ENCODE measurements around the gene NIM1K. TPM values are rescaled to one million over a fixed set of nuclear protein-coding genes. Genes with fewer than 3 reads are reported as not detected.

Gene NIM1K
- polyA plus RNA-seq, 2 donors = 0.12 to 0.21 TPM

GRCh38 chr5:43281840-43282658 lies 90.0 kb downstream of the NIM1K start:
- H3K4me1 ChIP-seq (ENCODE audit: control insufficient read depth in 2 of 2, insufficient read depth in 2 of 2, low read length in 1 of 2) = no peaks in the 10 kb centered on the region
- no peak overlapping the region for H3K4me3 ChIP-seq (ENCODE audit: low read depth in 1 of 2, low read length in 2 of 2)
- H3K36me3 ChIP-seq (ENCODE audit: control insufficient read depth in 2 of 2, insufficient read depth in 2 of 2, low read length in 1 of 2) = peaks cover 2 to 3% of the 10 kb centered on the region in 2 donors
- H3K9me3 ChIP-seq (ENCODE audit: control insufficient read depth in 2 of 2, insufficient read depth in 1 of 2, low read depth in 1 of 2, low read length in 1 of 2) = no peaks in the 10 kb centered on the region
- H3K27ac ChIP-seq (ENCODE audit: low read depth in 2 of 2, low read length in 1 of 2) = no peak overlapping the region
- 73 to 81% methylated on average over 7 of the region's 7 CpGs for WGBS, 2 donors
- H3K27me3 ChIP-seq (ENCODE audit: control insufficient read depth in 1 of 2, insufficient read depth in 2 of 2, low read length in 2 of 2) = no peaks in the 10 kb centered on the region

- no peaks in the 10 kb centered on the region for H3K9me3 ChIP-seq (ENCODE audit: control insufficient read depth in 2 of 2, insufficient read depth in 1 of 2, low read depth in 1 of 2, low read length in 1 of 2)
- no peak overlapping the region for H3K4me3 ChIP-seq (ENCODE audit: low read depth in 1 of 2, low read length in 2 of 2)
- H3K36me3 ChIP-seq (ENCODE audit: control insufficient read depth in 2 of 2, insufficient read depth in 2 of 2, low read length in 1 of 2) = peaks cover 3 to 8% of the 10 kb centered on the region in 2 donors
- H3K27me3 ChIP-seq (ENCODE audit: control insufficient read depth in 1 of 2, insufficient read depth in 2 of 2, low read length in 2 of 2) = no peaks in the 10 kb centered on the region
- no peak overlapping the region for H3K27ac ChIP-seq (ENCODE audit: low read depth in 2 of 2, low read length in 1 of 2)
- no peaks in the 10 kb centered on the region for H3K4me1 ChIP-seq (ENCODE audit: control insufficient read depth in 2 of 2, insufficient read depth in 2 of 2, low read length in 1 of 2)
These were observed 94.6 kb downstream of the NIM1K start for GRCh38 chr5:43286623-43287022.

GRCh38 chr5:43287493-43287892 lies 95.5 kb downstream of the NIM1K start:
- H3K27me3 ChIP-seq (ENCODE audit: control insufficient read depth in 1 of 2, insufficient read depth in 2 of 2, low read length in 2 of 2) = no peaks in the 10 kb centered on the region
- no peaks in the 10 kb centered on the region for H3K4me1 ChIP-seq (ENCODE audit: control insufficient read depth in 2 of 2, insufficient read depth in 2 of 2, low read length in 1 of 2)
- peaks cover 3 to 9% of the 10 kb centered on the region in 2 donors for H3K36me3 ChIP-seq (ENCODE audit: control insufficient read depth in 2 of 2, insufficient read depth in 2 of 2, low read length in 1 of 2)
- 96 to 99% methylated on average over 4 of the region's 4 CpGs for WGBS, 2 donors
- no peaks in the 10 kb centered on the region for H3K9me3 ChIP-seq (ENCODE audit: control insufficient read depth in 2 of 2, insufficient read depth in 1 of 2, low read depth in 1 of 2, low read length in 1 of 2)
- H3K4me3 ChIP-seq (ENCODE audit: low read depth in 1 of 2, low read length in 2 of 2) = no peak overlapping the region
- H3K27ac ChIP-seq (ENCODE audit: low read depth in 2 of 2, low read length in 1 of 2) = no peak overlapping the region

GRCh38 chr5:43288269-43288831 lies 96.3 kb downstream of the NIM1K start:
- peaks cover 3 to 9% of the 10 kb centered on the region in 2 donors for H3K36me3 ChIP-seq (ENCODE audit: control insufficient read depth in 2 of 2, insufficient read depth in 2 of 2, low read length in 1 of 2)
- H3K27me3 ChIP-seq (ENCODE audit: control insufficient read depth in 1 of 2, insufficient read depth in 2 of 2, low read length in 2 of 2) = no peaks in the 10 kb centered on the region
- no peaks in the 10 kb centered on the region for H3K9me3 ChIP-seq (ENCODE audit: control insufficient read depth in 2 of 2, insufficient read depth in 1 of 2, low read depth in 1 of 2, low read length in 1 of 2)
- 84 to 88% methylated on average over 1 of the region's 1 CpG for WGBS, 2 donors
- H3K4me1 ChIP-seq (ENCODE audit: control insufficient read depth in 2 of 2, insufficient read depth in 2 of 2, low read length in 1 of 2) = no peaks in the 10 kb centered on the region
- no peak overlapping the region for H3K4me3 ChIP-seq (ENCODE audit: low read depth in 1 of 2, low read length in 2 of 2)
- no peak overlapping the region for H3K27ac ChIP-seq (ENCODE audit: low read depth in 2 of 2, low read length in 1 of 2)

GRCh38 chr5:43290726-43291125 lies 98.7 kb downstream of the NIM1K start:
- no peaks in the 10 kb centered on the region for H3K27me3 ChIP-seq (ENCODE audit: control insufficient read depth in 1 of 2, insufficient read depth in 2 of 2, low read length in 2 of 2)
- peaks cover 3 to 12% of the 10 kb centered on the region in 2 donors for H3K36me3 ChIP-seq (ENCODE audit: control insufficient read depth in 2 of 2, insufficient read depth in 2 of 2, low read length in 1 of 2)
- H3K9me3 ChIP-seq (ENCODE audit: control insufficient read depth in 2 of 2, insufficient read depth in 1 of 2, low read depth in 1 of 2, low read length in 1 of 2) = no peaks in the 10 kb centered on the region
- H3K27ac ChIP-seq (ENCODE audit: low read depth in 2 of 2, low read length in 1 of 2) = no peak overlapping the region
- H3K4me1 ChIP-seq (ENCODE audit: control insufficient read depth in 2 of 2, insufficient read depth in 2 of 2, low read length in 1 of 2) = no peaks in the 10 kb centered on the region
- WGBS, 2 donors = 61 to 80% methylated on average over 2 of the region's 2 CpGs
- no peak overlapping the region for H3K4me3 ChIP-seq (ENCODE audit: low read depth in 1 of 2, low read length in 2 of 2)

GRCh38 chr5:43294226-43294625 lies 102.2 kb downstream of the NIM1K start:
- Histone ChIP-seq H3K36me3 (ENCODE audit: control insufficient read depth in 2 of 2, insufficient read depth in 2 of 2, low read length in 1 of 2) (peaks cover 2 to 7% of the 10 kb centered on the region in 2 donors), H3K4me1 (ENCODE audit: control insufficient read depth in 2 of 2, insufficient read depth in 2 of 2, low read length in 1 of 2) (no peaks in the 10 kb centered on the region), H3K9me3 (ENCODE audit: control insufficient read depth in 2 of 2, insufficient read depth in 1 of 2, low read depth in 1 of 2, low read length in 1 of 2) (no peaks in the 10 kb centered on the region), H3K4me3 (ENCODE audit: low read depth in 1 of 2, low read length in 2 of 2) (no peak overlapping the region), H3K27me3 (ENCODE audit: control insufficient read depth in 1 of 2, insufficient read depth in 2 of 2, low read length in 2 of 2) (no peaks in the 10 kb centered on the region), H3K27ac (ENCODE audit: low read depth in 2 of 2, low read length in 1 of 2) (no peak overlapping the region)

GRCh38 chr5:43295202-43295601 lies 103.2 kb downstream of the NIM1K start:
- WGBS, 2 donors = 78 to 80% methylated on average over 2 of the region's 2 CpGs
- Histone ChIP-seq H3K4me3 (ENCODE audit: low read depth in 1 of 2, low read length in 2 of 2) (no peak overlapping the region), H3K4me1 (ENCODE audit: control insufficient read depth in 2 of 2, insufficient read depth in 2 of 2, low read length in 1 of 2) (no peaks in the 10 kb centered on the region), H3K36me3 (ENCODE audit: control insufficient read depth in 2 of 2, insufficient read depth in 2 of 2, low read length in 1 of 2) (peaks cover 2 to 9% of the 10 kb centered on the region in 2 donors), H3K27ac (ENCODE audit: low read depth in 2 of 2, low read length in 1 of 2) (no peak overlapping the region), H3K27me3 (ENCODE audit: control insufficient read depth in 1 of 2, insufficient read depth in 2 of 2, low read length in 2 of 2) (no peaks in the 10 kb centered on the region), H3K9me3 (ENCODE audit: control insufficient read depth in 2 of 2, insufficient read depth in 1 of 2, low read depth in 1 of 2, low read length in 1 of 2) (no peaks in the 10 kb centered on the region)

GRCh38 chr5:43296835-43297234 lies 104.8 kb downstream of the NIM1K start:
- peaks cover 2 to 9% of the 10 kb centered on the region in 2 donors for H3K36me3 ChIP-seq (ENCODE audit: control insufficient read depth in 2 of 2, insufficient read depth in 2 of 2, low read length in 1 of 2)
- H3K27ac ChIP-seq (ENCODE audit: low read depth in 2 of 2, low read length in 1 of 2) = no peak overlapping the region
- WGBS, 2 donors = 91 to 95% methylated on average over 2 of the region's 2 CpGs
- H3K4me3 ChIP-seq (ENCODE audit: low read depth in 1 of 2, low read length in 2 of 2) = no peak overlapping the region
- no peaks in the 10 kb centered on the region for H3K27me3 ChIP-seq (ENCODE audit: control insufficient read depth in 1 of 2, insufficient read depth in 2 of 2, low read length in 2 of 2)
- H3K9me3 ChIP-seq (ENCODE audit: control insufficient read depth in 2 of 2, insufficient read depth in 1 of 2, low read depth in 1 of 2, low read length in 1 of 2) = no peaks in the 10 kb centered on the region
- H3K4me1 ChIP-seq (ENCODE audit: control insufficient read depth in 2 of 2, insufficient read depth in 2 of 2, low read length in 1 of 2) = no peaks in the 10 kb centered on the region

- no peak overlapping the region for H3K27ac ChIP-seq (ENCODE audit: low read depth in 2 of 2, low read length in 1 of 2)
- H3K4me1 ChIP-seq (ENCODE audit: control insufficient read depth in 2 of 2, insufficient read depth in 2 of 2, low read length in 1 of 2) = no peaks in the 10 kb centered on the region
- H3K9me3 ChIP-seq (ENCODE audit: control insufficient read depth in 2 of 2, insufficient read depth in 1 of 2, low read depth in 1 of 2, low read length in 1 of 2) = no peaks in the 10 kb centered on the region
- 93 to 94% methylated on average over 5 of the region's 5 CpGs for WGBS, 2 donors
- H3K36me3 ChIP-seq (ENCODE audit: control insufficient read depth in 2 of 2, insufficient read depth in 2 of 2, low read length in 1 of 2) = peaks cover 2 to 7% of the 10 kb centered on the region in 2 donors
- H3K27me3 ChIP-seq (ENCODE audit: control insufficient read depth in 1 of 2, insufficient read depth in 2 of 2, low read length in 2 of 2) = no peaks in the 10 kb centered on the region
- no peak overlapping the region for H3K4me3 ChIP-seq (ENCODE audit: low read depth in 1 of 2, low read length in 2 of 2)
These were observed 106.4 kb downstream of the NIM1K start for GRCh38 chr5:43298443-43298842.

- no peaks in the 10 kb centered on the region for H3K27me3 ChIP-seq (ENCODE audit: control insufficient read depth in 1 of 2, insufficient read depth in 2 of 2, low read length in 2 of 2)
- 87 to 91% methylated on average over 1 of the region's 1 CpG for WGBS, 2 donors
- H3K27ac ChIP-seq (ENCODE audit: low read depth in 2 of 2, low read length in 1 of 2) = no peak overlapping the region
- no peaks in the 10 kb centered on the region for H3K9me3 ChIP-seq (ENCODE audit: control insufficient read depth in 2 of 2, insufficient read depth in 1 of 2, low read depth in 1 of 2, low read length in 1 of 2)
- H3K4me1 ChIP-seq (ENCODE audit: control insufficient read depth in 2 of 2, insufficient read depth in 2 of 2, low read length in 1 of 2) = no peaks in the 10 kb centered on the region
- H3K4me3 ChIP-seq (ENCODE audit: low read depth in 1 of 2, low read length in 2 of 2) = no peak overlapping the region
- peaks cover 2 to 4% of the 10 kb centered on the region in 2 donors for H3K36me3 ChIP-seq (ENCODE audit: control insufficient read depth in 2 of 2, insufficient read depth in 2 of 2, low read length in 1 of 2)
These were observed 108.1 kb downstream of the NIM1K start for GRCh38 chr5:43300112-43300511.

Data from esophagus (tissue), 2 donors.